ENCODE data around the gene TTC39A.
"Not testable (repeated sequence)": the region's sequence is repeated elsewhere in the genome, so short reads cannot be mapped to it uniquely, and the experiment has no call there.

The TTC39A gene

DNA sequence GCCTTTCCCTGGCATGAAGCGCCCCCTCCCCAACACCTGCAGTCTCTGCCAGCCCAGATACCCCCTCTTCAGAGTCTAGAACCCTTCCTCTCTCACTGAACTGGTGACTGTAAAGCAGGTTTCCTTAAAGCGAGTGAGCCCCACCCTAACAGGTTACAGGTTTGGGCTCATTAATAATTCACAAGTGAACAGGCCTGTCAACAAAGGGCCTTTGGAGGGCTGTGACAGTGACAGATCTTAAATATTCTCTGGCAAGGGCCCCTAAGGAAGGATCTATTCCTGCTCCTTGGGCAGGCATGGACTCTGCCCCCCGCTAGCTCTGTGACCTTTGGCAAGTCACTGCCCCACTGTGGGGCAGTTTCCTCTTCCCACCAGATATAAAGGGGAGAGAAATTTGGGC is 5.6 kb upstream of the TTC39A start:
- no peak for DNase-seq

DNA sequence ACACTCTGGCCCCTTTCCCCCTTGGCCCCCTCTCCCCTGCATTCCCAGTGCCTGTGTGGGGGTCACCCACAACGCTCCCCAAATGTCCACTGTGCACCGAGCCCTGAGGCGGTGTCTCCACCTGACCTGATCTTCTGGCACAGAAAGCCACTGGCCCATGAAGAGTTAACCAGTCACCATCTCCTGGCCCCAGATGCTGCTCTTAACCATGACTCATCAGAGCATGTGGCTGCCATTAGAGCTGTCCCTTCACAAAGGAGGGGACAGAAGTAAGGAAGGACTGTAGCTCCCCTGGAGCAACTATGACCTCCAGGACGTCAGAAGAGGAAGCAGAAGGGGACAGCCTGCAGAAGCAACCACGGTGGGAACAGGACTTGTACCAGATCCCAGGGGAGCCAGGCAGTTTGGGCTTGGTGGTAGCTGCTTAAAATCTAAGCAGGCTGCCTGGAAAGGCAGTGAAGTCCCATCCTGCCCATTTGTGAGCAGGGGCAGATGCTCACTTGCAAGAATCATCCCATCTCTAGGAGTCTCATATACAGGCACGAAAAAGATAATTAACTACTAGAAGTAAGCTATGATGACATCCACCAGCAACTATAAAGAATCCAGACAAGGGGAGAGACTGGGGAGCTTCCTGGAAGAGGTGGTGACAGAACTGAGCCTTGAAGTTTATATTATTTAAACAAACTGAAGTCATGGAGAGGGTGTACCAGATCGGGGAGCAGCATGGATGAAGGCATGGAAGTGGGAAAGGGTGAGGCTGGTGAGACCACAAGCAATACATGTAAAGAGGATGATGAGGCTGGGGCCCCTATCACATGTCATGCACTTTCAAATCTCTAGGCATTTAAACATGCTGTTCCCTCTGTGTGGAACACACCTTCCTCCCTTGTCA is 1.1 kb upstream of the TTC39A start:
- peak; percentile 74 for DNase-seq

DNA sequence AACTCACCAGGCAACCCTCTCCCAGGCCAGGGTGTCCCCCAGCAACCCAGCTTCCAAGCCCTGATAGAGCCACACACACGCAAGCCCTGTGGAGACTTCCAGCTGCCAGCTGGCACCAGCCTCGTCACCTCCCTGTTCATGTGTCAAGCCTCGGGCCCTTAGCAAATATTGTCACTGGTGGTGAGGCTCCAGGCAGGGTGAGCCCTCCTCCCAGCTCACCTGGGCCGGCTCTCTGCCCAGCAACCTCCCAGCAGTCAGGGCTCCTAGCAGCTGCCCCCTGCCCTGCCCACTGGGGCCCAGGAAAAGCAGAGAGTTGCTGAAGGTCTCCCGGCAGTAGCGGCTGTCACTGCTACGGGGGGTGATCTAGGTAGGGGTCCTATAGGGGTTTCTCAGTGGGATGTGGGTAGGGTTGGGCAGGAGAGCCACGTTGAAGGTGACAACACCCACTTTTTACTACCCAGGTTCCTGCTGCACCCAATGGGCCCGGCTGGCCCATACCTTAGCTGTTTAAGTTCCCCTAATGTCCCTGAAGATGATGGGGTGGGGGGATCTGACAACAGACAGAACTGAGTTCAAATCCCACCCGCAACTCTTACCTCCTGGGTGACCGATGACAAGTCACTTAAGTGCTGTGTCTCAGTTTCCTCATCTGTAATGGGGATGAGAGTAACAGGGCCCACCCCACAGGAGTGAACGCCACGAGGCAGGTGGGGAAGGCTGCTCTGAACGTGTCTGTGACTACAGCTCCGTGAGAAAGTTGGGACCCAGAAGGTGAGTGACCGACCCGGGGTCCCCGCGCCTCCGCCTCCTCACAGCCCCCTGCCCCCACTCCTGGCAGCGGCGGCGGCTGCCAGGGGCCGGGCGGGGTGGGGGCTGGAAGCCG is 678 bp downstream of the TTC39A start:
- DNase-seq = peak; percentile 35

DNA sequence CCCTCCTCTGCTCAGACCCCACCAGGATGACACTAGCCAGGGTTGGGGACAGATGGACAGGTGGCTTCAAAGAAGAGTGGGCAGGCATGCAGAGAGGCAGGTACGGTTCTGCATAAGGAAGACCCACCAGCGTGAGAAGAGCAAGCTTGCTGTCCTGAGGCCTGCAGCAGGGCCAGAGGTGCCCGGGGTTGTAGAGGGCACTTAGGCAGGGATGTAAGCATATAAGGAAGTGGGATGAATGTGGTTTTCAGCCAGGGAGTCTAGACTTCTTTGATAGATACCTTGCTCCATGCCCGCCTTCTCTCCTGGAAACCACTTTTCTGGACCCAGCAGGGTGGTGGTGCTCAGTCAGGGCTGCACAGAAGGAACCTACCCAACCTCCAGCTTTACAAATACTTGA is 1.4 kb downstream of the TTC39A start:
- DNase-seq = no peak

DNA sequence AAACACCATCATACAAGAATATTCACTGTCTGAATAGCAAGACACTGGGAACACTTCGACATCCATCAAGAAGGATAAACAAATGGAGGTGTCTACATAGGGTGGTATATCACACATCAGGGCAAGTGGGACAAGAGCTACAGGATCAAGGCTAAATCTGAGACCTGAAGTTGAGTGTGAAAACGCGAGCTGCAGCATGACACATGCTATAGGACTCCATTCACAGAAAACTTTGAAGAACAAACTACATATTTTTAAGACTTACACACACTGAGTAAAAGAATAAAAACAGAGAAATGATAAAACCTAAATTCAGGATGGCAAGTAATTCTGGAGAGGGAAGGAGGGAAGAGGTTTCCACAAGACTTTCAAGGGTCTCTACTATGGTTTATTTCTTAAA is 2.1 kb downstream of the TTC39A start:
- no peak for DNase-seq

DNA sequence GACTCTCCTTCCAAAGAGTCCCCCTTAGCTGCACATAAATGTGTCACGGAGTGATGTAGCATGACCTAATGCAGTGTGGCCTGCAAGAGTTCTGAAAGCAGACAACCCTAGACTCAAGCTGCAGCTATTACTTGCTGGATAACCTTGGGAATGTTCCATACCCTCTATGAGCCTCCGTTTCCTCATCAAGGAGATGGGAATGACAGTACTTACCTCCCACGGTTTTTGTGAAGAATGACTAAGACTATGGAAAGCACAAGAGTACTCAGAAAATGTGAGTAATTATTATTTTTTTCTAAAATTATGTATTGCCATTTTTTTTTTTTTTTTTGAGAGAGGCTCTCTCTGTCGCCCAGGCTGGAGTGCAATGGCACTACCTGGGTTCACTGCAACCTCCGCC is 3.0 kb downstream of the TTC39A start:
- no peak for DNase-seq

DNA sequence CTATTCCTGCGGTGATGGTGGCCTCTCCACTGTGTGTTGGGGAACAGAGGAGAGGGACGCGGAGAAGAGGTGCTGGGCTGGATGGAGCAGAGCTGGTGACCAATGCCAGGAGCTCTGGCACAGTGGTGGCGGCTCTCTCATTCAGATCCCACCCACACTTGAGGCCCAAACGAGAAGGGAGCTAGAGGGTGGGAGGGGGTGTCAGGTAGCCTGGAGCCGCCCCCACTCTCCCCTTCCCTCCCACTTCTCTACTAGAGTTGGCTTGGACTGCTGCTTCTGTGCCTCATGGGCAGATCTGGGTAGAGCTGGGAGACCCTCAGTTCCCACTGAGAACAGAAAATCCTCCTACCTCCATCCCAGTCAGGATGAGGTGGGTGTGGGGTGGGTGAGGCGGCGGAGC is 3.5 kb downstream of the TTC39A start:
- no peak for DNase-seq

DNA sequence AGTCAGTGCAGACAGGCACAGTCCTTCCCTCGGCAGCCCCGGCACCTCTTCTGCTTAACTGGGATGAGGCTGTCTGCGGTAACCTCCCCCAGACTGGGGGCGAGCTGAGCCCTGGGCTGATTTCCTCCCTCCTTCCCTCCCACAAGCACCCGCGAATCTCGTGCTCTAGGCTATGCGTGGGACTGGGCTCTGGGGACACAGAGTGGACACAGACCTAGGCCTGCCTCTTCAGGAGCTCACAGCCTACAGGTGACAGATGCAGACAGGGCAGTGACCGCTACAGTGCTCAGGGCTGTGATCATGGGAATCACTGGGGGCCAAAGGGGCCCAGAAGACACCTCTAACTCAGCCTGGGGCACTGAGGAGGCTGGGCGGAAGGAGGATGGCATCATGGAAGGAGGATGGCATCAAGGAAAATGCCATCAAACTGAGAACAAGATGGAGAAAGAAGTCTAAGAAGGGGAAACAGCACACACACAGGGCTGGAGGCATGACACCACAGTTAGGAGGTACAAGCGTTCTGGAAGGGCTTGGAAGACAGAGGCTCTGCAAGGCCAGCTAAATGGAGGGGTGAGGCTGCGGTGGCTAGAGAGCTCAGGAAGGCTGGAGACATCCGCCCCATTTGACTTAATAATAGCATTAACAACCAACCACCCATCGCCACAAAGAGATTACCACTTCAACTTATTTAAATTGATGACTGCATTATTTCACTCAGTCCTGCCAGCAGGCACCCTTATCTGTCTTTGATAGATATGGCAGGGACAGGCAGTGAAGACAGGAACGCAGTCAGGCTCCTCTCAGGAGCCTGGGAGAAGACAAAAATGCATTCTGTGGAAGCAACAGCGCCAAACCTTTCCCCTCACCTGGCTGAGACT is 4.2 kb downstream of the TTC39A start:
- DNase-seq = no peak

DNA sequence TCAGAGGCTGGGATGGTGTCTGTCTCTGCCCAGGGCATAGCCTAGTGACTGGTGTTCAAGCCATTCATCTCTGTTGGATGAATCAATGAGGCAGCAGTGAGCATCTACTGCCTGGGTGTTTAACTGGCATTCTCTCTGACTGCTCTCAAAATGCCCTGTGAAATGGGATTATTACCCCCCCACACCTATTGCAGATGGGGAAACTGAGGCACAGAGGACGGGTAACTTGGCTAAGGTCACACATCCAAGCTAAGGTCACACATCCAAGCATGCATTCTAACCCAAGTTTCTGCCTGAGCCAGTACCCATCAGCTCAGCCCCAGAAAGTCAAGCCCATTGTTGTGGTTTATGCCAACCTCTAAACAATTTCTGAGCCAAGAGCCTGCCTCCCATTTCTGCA is 5.0 kb downstream of the TTC39A start:
- no peak for DNase-seq

DNA sequence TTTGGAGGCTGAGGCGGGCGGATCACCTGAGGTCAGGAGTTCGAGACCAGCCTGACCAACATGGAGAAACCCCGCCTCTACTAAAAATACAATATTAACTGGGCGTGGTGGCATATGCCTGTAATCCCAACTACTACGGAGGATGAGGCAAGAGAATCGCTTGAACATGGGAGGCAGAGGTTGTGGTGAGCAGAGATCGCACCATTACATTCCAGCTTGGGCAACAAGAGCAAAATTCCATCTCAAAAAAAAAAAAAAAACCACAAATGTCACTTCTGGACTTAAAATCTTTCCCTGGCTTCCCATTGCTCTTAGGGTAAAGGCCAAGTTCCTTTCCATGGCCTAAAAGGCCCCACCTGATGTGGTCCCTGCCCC is 5.4 kb downstream of the TTC39A start:
- not testable (repeated sequence) for DNase-seq

DNA sequence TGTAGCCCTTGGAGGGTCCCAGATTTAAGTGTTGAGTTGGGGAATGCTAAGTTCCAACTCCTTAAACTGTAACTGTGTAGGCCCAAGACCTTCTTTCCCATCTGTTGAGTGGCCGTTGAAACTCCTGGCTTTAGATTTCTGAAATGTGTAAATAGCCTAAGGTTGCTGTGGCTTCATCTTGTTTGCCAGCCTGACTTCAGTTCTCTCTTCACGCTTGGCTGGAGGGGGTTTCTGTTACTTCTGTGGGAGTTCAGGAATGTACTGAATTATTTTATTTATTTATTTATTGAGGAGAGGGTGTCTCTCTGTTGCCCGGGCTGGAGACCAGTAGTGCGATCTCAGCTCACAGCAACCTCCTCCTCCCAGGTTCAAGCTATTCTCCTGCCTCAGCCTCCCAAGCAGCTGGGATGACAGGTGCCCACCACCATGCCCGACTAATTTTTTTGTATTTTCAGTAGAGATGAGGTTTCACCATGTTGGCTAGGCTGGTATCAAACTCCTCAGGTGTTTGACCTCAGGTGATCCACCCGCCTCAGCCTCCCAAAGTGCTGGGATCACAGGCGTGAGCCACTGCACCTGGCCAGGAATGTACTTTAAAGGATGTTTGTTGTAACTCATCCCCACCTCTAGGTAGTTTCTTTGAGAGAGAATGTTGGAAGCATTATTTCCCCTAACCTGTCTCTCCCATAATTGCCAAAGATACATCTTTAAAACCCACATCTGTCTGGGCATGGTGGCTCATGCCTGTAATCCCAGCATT is 5.9 kb downstream of the TTC39A start:
- no peak for DNase-seq

DNA sequence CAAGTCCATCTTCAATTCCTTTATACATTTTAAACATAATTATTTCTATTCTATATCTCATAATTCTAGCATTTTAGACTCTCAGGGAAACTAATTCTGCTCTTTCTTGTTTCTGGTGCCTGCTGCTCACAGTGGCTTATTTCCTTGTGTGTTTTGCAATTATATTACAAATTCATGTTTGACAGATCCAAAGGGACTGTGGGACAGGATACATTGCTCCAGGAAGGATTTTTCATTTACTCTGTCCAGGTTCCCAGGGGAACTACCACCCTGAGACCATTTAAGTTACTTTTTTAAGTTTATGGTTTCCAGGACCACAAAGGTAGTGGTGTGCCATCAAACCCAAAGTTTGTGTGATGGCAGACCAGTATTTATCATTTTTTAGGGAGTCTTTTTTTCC is 6.6 kb downstream of the TTC39A start:
- no peak for DNase-seq

DNA sequence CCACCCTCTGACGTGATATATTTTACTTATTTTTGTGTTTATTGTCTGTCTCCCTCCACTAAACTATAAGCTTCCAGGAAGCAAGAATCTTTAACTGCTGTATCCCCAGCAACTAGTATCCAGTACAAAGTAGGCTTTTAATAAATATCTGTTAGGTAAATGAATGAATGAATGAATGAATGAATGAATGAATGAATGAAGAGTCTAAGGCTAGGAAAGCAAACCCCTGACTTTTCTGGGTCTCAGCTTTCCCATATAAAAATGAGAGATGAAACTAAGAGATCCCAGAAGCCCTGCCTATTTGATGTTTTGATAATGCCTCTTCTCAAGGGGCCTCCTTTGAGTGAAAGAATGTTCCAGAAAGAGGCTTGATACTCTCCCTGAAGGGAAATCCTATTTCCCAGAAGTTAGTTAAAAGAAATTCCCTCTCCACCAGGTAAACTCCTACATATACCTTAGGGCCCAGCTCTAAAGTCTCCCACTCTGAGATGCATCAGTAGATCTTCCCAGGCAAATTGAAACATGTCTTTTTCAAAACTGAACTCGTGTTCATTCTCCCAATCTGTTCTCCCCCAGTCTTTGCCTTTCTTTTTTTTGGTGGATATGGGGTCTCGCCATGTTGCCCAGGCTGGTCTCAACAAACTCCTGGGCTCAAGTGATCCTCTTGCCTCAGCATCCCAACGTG is 7.8 kb downstream of the TTC39A start:
- no peak for DNase-seq

DNA sequence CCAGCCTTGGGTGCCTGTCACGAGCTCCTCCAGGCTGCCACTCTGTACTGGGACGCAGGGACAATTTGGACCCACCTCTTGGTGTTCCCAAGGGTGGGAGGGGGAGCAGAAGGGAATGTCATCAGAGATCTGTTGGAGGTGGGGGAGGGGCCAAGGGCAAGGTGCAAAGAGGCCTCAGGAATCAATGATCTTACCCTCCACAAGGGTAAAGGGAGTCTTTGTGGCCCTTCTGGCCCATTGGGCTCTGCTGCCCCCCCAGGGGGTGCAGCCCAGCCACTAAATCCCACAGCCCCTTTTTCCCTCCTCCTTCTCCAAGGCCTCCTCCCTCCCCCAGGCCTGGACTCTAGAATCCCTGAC is 8.5 kb downstream of the TTC39A start:
- DNase-seq = no peak

DNA sequence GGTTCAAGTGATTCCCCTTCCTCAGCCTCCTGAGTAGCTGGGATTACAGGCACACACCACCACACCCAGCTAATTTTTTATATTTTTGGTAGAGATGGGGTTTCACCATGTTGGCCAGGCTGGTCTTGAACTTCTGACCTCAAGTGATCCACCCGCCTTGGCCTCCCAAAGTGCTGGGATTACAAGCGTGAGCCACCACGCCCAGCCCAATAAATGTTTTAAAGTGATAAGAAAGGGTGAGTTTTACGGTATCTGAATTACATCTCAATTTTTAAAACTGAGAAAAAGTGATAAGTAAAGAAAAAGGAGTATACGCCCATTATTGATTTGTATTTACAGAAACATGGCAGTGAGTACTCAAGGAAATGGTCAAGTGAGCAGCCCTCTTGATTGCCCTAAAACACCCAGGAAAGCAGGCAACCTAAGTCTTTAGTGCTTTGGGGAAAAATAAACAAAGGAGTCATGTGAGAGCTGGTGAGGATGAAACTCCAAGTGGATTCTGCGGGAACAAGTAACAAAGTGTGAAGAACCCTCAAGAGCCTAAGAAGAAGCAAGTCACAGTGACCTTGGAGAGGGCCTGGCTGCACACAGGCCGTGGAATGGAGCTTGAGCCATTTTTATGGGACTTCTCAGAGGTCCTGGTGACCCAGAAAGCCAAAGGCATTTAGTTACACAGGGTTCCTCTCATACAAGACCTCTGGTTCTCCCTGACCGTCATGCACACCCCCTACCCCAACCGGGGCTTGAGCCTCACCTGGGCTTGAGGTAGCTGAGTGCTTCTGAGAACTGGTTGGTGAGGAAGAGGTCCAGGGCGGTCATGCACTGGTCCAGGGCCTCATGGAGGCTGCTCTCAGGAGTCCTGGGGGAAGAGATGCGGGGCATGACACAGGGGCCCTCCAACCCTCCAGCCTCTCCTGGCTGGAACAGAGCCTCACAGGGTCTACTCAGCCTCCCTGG is 9.1 kb downstream of the TTC39A start:
- DNase-seq = no peak

DNA sequence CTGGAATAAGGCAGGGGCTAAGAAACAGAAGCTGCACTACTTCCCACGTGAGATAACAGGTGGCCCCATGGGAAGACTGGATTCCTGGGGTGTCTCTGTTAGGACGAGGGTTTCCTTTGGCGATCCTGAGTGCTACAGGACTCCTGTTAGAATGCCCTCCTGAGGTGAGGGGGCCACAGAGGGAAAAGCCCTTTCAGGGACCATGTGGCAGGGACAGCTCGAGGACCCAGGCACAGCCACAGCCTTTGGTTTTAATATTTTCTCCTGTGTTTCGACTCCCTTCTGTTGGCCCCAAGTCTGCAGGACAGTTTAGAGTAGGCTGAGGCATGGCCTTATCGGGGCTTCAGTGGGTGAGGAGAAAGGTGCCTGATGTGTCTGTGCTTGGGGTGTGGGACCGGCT is 12.6 kb downstream of the TTC39A start:
- no peak for DNase-seq

DNA sequence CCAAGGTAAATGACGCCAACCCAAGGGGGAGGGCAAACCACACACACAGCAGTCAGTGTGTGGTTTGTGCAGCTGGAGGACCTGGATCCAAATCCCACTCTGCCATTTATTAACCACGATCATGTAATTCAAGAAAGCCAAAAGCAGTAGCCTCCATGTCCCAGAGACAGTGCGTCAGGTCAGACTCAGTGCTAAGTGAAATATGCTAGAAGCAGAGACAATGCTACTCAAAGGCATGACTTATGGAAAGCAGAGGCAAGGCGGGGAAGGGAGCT is 13.6 kb downstream of the TTC39A start:
- DNase-seq = no peak

DNA sequence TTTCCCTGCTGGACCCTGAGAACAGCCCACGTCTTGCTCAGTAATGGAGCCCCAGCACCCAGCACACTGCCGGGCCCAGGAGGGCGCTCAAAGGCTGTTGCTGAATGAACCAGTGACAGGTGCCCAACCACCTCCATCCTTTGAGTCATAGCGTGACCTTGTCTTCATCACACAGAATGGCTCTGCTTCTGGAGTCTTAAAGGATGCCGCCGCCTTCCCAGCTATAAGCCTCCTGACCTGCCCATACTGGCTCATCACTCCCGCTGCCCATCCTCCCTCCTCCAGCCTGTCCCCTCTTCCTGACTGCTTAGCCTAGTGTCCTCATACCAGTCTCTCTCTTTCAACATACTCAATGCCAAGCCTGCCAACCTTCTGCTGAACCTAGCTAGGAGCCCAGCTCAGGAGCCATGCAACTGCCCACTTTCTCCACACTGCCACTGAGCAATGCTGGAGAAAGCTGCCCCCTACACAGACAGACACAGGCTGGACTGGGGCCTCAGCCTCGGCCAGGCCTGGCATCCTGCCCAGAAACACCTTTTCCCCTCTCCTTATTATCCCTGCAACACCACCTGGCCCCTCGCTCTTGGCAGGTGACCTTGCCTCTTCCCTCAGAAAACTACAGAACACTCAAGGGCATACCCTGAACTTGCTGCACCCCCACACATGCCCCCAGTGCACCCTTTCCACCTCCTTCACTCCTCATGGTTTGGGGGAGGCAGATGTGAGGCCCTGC is 14.1 kb downstream of the TTC39A start:
- no peak for DNase-seq

DNA sequence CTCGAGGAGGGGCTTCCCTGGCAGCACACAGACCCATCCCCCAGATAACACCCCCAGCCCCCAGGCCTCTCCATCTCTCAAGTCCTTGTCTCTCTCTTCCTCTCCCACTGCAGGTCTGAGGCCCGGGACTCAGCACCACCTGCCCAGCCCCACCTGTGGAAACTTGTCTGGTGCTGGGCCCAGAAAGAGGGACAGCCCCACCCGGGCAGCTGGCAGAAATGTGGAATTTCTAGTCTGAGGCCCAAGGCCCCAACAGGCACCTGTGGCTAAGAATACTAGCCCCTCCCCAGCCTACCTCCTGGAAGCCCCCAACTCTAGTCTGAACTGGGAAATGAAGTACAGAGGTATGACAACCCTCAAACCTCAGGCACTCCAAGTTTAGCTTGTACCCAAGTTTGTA is 15.4 kb downstream of the TTC39A start:
- DNase-seq = no peak
